GM12892 (cell line): ENCODE data around the gene IL1RAPL2.

Source experiments
- POLR2A ChIP-seq: IDR thresholded peaks from 2 replicates; pipeline ENCODE4 v1.6.1; 2011; ENCODE audit warnings: low read depth, low read length, control low read depth
- POLR2AphosphoS5 ChIP-seq: IDR thresholded peaks from 2 replicates; pipeline ENCODE4 v1.6.1; 2011; ENCODE audit warnings: low read depth, low read length, control low read depth
- TAF1 ChIP-seq: IDR thresholded peaks from 2 replicates; pipeline ENCODE4 v1.6.1; 2011; ENCODE audit warnings: low read depth, mild to moderate bottlenecking, control low read depth, low read length, borderline replicate concordance

DNA sequence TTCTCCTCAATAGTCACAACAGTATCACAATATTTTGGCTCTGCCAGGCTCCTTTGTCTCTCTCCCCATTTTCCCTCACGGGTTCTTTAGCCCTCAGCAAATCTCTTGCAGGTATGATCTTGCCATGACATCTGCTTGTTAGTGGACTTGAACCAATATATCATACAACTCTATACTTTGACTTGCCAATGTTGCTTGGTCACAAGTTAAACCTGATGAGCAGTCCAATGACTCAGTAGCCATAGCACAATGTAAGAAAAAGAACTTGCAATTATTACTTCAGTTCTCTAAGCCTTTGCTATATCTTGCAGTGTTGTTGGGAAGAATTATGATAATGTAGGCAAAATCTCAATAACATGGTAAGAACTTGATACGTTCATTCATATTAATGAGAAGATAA is 1081.8 kb downstream of the IL1RAPL2 start:
- TF ChIP-seq POLR2AphosphoS5: no peak
- TF ChIP-seq POLR2A: no peak
- no peak for TF ChIP-seq TAF1
